Lung (tissue), 13 donors: ENCODE data around the gene MYO5C. TPM values are rescaled to one million over a fixed set of nuclear protein-coding genes. Genes with fewer than 3 reads are reported as not detected.

Experiments used
- ATAC-seq: fragments of 200-7000 bp; cut with Tn5 transposase; one replicate; pipeline ENCODE4 v1.9.1; 2020; ENCODE audit warnings: moderate number of reproducible peaks; ENCODE audit not compliant: insufficient read depth, low FRiP score
- DNase-seq, 3 donors: peaks; one replicate each; pipeline ENCODE4 v3.0.0-alpha.2; 2013 to 2017
- H3K27ac ChIP-seq, 2 donors: one replicate each; pipeline ENCODE4 v1.5.1; 2013; ENCODE audit warnings: mild to moderate bottlenecking in 2 of 2, moderate library complexity in 2 of 2, control low read depth in 1 of 2, inconsistent platforms in 1 of 2, low read depth in 1 of 2, low read length in 1 of 2
- H3K27me3 ChIP-seq, 3 donors: one replicate each; pipeline ENCODE4 v1.5.1; 2013; ENCODE audit warnings: low read length in 2 of 3; ENCODE audit not compliant: control insufficient read depth in 3 of 3, insufficient read depth in 3 of 3
- H3K36me3 ChIP-seq, 4 donors: one replicate each; pipeline ENCODE4 v1.5.1; 2013; ENCODE audit warnings: low read length in 4 of 4, mild to moderate bottlenecking in 1 of 4, moderate library complexity in 1 of 4; ENCODE audit not compliant: control insufficient read depth in 4 of 4, insufficient read depth in 4 of 4
- H3K4me1 ChIP-seq, 5 donors: one replicate each; pipeline ENCODE4 v1.5.1; 2013; ENCODE audit warnings: low read length in 5 of 5, mild to moderate bottlenecking in 2 of 5, moderate library complexity in 1 of 5; ENCODE audit not compliant: control insufficient read depth in 5 of 5, insufficient read depth in 5 of 5
- H3K4me3 ChIP-seq: one replicate; pipeline ENCODE4 v1.5.1; 2013; ENCODE audit warnings: mild to moderate bottlenecking, control low read depth, moderate library complexity
- H3K9ac ChIP-seq, 2 donors: one replicate each; pipeline ENCODE4 v1.5.1; 2013; ENCODE audit warnings: low read length in 2 of 2, control low read depth in 1 of 2; ENCODE audit not compliant: insufficient read depth in 1 of 2
- H3K9me3 ChIP-seq, 4 donors: one replicate each; pipeline ENCODE4 v1.5.1; 2013; ENCODE audit warnings: low read length in 3 of 4, mild to moderate bottlenecking in 1 of 4, moderate library complexity in 1 of 4; ENCODE audit not compliant: control insufficient read depth in 4 of 4, insufficient read depth in 3 of 4
- CTCF ChIP-seq: IDR thresholded peaks from 2 replicates; pipeline ENCODE4 v1.5.1; 2012; ENCODE audit warnings: mild to moderate bottlenecking; ENCODE audit errors: control extremely low read depth, extremely low read depth
- WGBS, 2 donors: extraction: QIAGEN DNeasy Blood & Tissue Kit; methylation state at CpG; one replicate each; pipeline ENCODE4 v1.1.7; 2013; 5-methylcytosine and 5-hydroxymethylcytosine counted together
- polyA plus RNA-seq, 2 donors: library from polyadenylated mRNA; stranded (reverse); fragments of 200-250 nt; gene quantifications; one replicate each; pipeline ENCODE4 v1.2.1, GENCODE V29; 2013
- small RNA-seq: library from RNA; depleted of rRNA; stranded (forward); fragments of <200 nt; gene quantifications from one replicate; pipeline ENCODE3, GENCODE V24; 2014; ENCODE audit warnings: low replicate concordance
- total RNA-seq, 2 donors: library from RNA; depleted of rRNA in 1 of 2; stranded (reverse); fragments of >200 nt in 1 of 2; gene quantifications; one replicate each; pipeline ENCODE4 v1.2.1, GENCODE V29; 2014 to 2021
- donor health status: control.
- donor health status: control.
- donor health status: Bipolar disorder and iron deficiency.
- donor health status: healthy.
- donor health status: DM: yes; HTN: yes; CAD: no.

MYO5C gene
- total and polyA plus RNA-seq, 4 donors, result 11.1 to 70.1 (median 40.0) TPM

- WGBS, 2 donors, result 93 to 98% methylated on average over 2 of the region's 2 CpGs
- H3K36me3 ChIP-seq, result peaks cover 0 to 17% (median 5%) of the 10 kb centered on the region in 4 donors
- no peak for ATAC-seq
Observed at GRCh38 chr15:52146261-52146660, 149.3 kb downstream of the MYO5C start.

GRCh38 chr15:52144656-52145178 lies 150.9 kb downstream of the MYO5C start:
- H3K4me3 ChIP-seq, result no peak overlapping the region
- no peak overlapping the region for H3K27ac ChIP-seq
- TF ChIP-seq CTCF, result no peak
- no peaks in the 10 kb centered on the region for H3K4me1 ChIP-seq
- DNase-seq (no peak), ATAC-seq (no peak)
- no peak overlapping the region for H3K9ac ChIP-seq
- H3K36me3 ChIP-seq, result peaks cover 0 to 13% (median 6%) of the 10 kb centered on the region in 4 donors
- 90 to 96% methylated on average over 7 of the region's 7 CpGs for WGBS, 2 donors
- no peaks in the 10 kb centered on the region for H3K27me3 ChIP-seq
- peaks cover 0 to 2% (median 0%) of the 10 kb centered on the region in 4 donors for H3K9me3 ChIP-seq

More at GRCh38 chr15:52146261-52146660, 149.3 kb downstream of the MYO5C start:
- no peak for TF ChIP-seq CTCF
- peaks cover 0 to 2% (median 0%) of the 10 kb centered on the region in 4 donors for H3K9me3 ChIP-seq
- no peak overlapping the region for H3K4me3 ChIP-seq
- H3K27me3 ChIP-seq, result no peaks in the 10 kb centered on the region
- no peak for DNase-seq
- no peak overlapping the region for H3K27ac ChIP-seq
- H3K4me1 ChIP-seq, result no peaks in the 10 kb centered on the region
- H3K9ac ChIP-seq, result no peak overlapping the region

DNA sequence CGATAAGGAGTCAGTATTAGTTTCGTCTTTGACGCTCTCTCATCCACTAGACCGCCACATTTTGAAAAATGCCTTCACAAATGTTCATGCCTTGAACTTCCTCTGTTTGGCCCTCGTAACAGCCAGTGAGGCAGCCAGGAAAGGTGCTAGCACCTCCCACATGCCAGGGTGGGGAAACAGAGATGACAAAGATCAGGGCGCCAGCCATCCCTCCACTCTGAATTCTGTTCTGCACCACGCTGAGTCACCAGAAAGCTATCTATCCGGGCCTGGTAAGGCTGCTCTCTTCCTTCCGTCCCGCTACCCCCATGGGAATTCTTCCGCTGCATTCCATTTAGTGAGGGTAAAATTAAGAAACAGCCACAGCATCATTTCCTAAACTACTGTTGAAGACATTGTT lies 151.7 kb downstream of the MYO5C start:
- Histone ChIP-seq H3K27me3 (no peaks in the 10 kb centered on the region), H3K9me3 (peaks cover 0 to 2% (median 0%) of the 10 kb centered on the region in 4 donors), H3K4me1 (no peaks in the 10 kb centered on the region), H3K4me3 (no peak overlapping the region), H3K27ac (no peak overlapping the region), H3K36me3 (peaks cover 0 to 7% (median 6%) of the 10 kb centered on the region in 4 donors), H3K9ac (no peak overlapping the region)
- 81 to 87% methylated on average over 11 of the region's 11 CpGs for WGBS, 2 donors
- TF ChIP-seq CTCF, result no peak
- ATAC-seq, result no peak
- no peak for DNase-seq

Small RNA genes lying within 50 kb of the gene (small RNA-seq; reads per million reads assigned to genes)
- 0.37 reads per million, percentile 46 among the genes with 10 or more reads in this experiment for gene MIR1266
- not detected for gene RF00019

Other genes starting within 250 kb of the MYO5C start
- under 1 TPM in 1 of 2 donors, not detected in 1; 0.15 TPM for gene BCL2L10, start 183.0 kb downstream of the MYO5C start, total RNA-seq
- under 1 TPM; 0.05 to 0.14 TPM for gene BCL2L10, start 183.0 kb downstream of the MYO5C start, polyA plus RNA-seq
- gene GNB5, start 104.4 kb downstream of the MYO5C start, total RNA-seq, result 10 to 100 TPM; 13.7 to 21.5 TPM
- 1 to 10 TPM; 8.0 to 8.8 TPM for gene GNB5, start 104.4 kb downstream of the MYO5C start, polyA plus RNA-seq
- gene MYO5A, start 233.1 kb upstream of the MYO5C start, total RNA-seq, result 10 to 100 TPM; 15.1 to 30.5 TPM
- gene MYO5A, start 233.1 kb upstream of the MYO5C start, polyA plus RNA-seq, result 10 to 100 TPM in 1 of 2 donors, 1 to 10 TPM in 1; 4.5 to 11.5 TPM